Measurements from ENCODE around the gene FAAP20.

FAAP20 gene

DNA sequence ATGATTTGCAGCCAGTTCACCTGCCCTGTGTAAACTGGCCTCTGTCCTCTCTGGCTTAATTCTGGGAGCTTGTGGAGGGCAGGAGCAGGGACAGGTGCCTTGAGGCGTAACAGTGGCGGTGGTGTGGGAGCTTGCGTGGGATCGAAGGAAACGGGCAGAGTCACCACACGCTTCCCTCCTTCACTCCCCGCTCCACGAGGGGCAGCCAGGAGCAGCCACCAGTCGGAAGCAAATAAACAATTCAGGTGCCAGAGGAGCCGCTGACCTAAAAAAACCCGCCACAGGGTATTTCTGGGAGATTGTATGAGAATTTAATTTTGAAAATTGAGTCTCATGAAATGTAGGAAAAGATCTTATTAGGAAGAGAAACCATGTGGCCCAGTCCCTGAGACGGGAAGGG, 26.0 kb downstream of the FAAP20 start:
- no peak for DNase-seq (ENCODE audit: low spot score)
- TF ChIP-seq, protein P1, sequence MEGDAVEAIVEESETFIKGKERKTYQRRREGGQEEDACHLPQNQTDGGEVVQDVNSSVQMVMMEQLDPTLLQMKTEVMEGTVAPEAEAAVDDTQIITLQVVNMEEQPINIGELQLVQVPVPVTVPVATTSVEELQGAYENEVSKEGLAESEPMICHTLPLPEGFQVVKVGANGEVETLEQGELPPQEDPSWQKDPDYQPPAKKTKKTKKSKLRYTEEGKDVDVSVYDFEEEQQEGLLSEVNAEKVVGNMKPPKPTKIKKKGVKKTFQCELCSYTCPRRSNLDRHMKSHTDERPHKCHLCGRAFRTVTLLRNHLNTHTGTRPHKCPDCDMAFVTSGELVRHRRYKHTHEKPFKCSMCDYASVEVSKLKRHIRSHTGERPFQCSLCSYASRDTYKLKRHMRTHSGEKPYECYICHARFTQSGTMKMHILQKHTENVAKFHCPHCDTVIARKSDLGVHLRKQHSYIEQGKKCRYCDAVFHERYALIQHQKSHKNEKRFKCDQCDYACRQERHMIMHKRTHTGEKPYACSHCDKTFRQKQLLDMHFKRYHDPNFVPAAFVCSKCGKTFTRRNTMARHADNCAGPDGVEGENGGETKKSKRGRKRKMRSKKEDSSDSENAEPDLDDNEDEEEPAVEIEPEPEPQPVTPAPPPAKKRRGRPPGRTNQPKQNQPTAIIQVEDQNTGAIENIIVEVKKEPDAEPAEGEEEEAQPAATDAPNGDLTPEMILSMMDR (IDR thresholded peaks at IDR 0.05; ENCODE audit: extremely low read depth, missing control alignments): no peak

DNA sequence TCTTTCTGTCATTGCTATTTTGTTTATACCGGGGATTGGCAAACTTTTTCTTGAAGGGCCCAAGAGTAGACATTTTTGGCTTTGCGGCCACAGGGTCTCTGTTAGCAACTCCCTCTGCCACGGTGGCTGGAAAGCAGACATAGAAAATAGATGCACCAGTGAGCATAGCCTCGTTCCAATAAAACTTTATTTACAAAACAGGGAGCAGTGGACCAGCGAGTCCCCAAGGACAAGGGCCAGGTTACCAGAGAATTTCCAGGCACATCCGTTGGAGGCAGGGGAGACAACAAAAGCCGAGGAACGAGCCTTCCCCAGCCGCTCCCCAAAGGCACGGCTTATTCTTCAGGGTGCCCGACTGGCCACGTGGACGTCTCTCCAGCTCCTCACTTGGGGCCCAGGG, 26.5 kb downstream of the FAAP20 start:
- TF ChIP-seq, protein P1 (IDR thresholded peaks at IDR 0.05; ENCODE audit: extremely low read depth, missing control alignments): no peak
- no peak for DNase-seq (ENCODE audit: low spot score)

GRCh38 chr1:2166695-2167094, 27.9 kb downstream of the FAAP20 start:
- TF ChIP-seq, protein P1 (IDR thresholded peaks at IDR 0.05; ENCODE audit: extremely low read depth, missing control alignments): no peak
- DNase-seq (ENCODE audit: low spot score): no peak

- no peak for DNase-seq (ENCODE audit: low spot score)
- TF ChIP-seq, protein P1 (IDR thresholded peaks at IDR 0.05; ENCODE audit: extremely low read depth, missing control alignments): no peak
Measured at GRCh38 chr1:2166254-2166653, 28.3 kb downstream of the FAAP20 start.

DNA sequence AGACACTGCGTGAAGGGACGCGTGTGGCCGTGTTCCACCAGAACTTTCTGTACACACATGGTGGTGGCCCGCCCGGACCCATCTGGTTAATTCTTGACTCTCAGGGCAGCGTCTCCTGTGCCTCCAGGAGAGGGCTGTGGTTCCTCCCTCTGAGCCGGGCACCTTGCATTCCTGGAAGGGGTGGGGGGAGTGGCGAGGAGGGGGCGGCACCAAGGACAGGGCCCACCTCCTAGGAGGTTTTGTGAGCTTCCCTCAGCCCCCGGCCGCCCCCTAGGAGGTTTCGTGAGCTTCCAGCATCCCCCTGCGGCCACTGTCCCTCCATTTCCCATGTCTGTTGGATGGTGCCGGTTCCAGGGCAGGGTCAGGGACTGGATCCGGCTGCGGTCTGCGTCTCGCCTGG, 28.9 kb downstream of the FAAP20 start:
- TF ChIP-seq, protein P1 (IDR thresholded peaks at IDR 0.05; ENCODE audit: extremely low read depth, missing control alignments): no peak
- no peak for DNase-seq (ENCODE audit: low spot score)

- TF ChIP-seq, protein P1 (IDR thresholded peaks at IDR 0.05; ENCODE audit: extremely low read depth, missing control alignments): no peak
- no peak for DNase-seq (ENCODE audit: low spot score)
Measured at GRCh38 chr1:2163205-2163604, 31.4 kb downstream of the FAAP20 start.

DNA sequence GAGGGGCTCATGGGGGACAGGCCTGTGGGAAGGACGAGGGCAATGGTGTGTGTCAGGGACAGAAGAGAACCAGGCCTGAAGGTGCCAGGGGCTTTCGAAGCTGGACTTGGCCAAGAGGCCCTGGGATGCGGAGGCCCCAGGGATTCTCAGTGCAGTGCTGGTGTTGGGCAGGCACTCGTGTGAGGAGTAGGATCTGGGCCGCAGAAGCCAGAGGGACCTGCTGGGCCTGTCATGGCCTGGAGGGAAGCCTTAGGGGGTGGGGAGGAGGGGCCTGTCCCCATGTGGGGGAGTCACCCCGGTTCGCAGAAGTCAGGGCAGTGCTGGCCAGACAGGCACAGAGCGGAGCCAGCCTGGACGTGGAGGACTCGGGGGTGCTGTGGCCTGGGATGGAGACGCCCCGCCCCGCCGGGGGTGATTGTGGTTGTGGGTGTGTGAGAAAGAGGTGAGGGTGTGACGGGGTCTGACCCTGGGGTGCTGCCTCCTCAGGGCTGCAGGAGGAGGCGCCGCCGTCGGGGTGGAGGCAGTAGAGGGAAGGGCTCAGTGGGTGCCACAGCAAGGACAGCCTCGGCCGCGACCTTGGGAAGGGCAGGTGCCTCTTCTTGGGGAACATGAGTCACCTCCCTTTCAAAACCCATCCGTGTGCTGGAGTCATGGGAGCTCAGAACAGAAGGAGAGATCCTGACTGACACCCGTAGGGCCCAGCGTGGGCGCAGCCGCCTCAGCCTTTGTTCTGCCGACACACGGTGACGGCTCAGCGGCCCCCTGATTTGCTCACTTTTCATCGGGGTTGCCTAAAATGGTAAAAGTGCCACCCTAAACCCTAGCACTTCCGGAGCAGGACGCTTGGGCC, 33.9 kb downstream of the FAAP20 start:
- TF ChIP-seq, protein P1 (IDR thresholded peaks at IDR 0.05; ENCODE audit: extremely low read depth, missing control alignments): no peak
- no peak for DNase-seq (ENCODE audit: low spot score)
